ENCODE measurements around the gene HES3.

HES3 gene

DNA sequence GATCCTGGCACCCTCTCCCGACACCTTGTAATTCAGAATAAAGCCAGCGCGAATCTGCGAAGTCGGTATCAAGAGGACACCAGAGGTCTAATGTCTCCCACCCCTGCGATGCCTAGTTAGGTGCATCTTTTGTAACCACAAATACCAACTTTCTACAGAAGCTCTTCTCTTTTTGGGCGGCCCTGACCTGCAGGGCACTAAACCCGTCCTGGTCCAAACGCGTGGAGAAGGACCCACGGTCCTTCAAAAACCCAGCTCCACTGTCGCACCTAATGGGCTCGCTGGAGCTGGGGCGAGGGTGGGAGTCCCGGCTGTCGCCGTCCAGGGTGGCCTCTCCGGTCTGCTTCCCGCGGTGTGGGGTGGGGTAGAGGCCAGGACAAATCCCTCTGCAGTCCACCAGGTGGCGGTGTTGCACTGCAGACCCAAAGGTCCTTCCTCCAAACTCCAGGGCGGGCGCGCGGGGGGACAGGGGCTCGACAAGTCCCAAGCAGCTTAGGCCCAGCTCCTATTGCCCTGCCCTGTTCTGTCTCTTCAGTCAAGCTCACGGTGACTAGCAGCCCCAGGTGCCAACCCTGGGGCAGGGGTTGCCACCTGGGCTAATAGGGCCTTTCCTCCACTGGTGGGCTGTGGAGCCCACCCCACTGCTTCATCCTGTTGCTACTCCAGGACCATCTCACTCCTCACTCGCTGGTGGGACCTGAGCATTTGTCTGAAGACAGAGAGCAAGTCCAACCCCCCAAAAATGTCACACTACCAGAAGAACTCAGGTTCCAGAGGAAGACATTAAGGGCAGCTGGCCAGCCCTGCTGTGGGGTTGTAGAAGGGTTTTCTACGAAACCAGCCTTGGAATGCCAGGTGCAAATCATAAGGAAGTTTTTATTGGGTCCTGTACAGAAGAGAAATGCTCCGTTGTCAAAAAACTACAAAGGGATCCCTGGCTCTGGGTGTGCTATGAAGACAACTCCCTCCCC lies 2.8 kb downstream of the HES3 start:
- H3K27ac ChIP-seq (replicated peaks; ENCODE audit: low read length): no peak overlapping the region
- H3K27me3 ChIP-seq (ENCODE audit: control insufficient read depth in 3 of 3, insufficient read depth in 3 of 3, low read depth in 1 of 3, low read length in 3 of 3): peaks cover 15 to 62% (median 20%) of the 10 kb centered on the region in 3 experiments
- H3K18ac ChIP-seq (ENCODE audit: low read length): peak overlapping the region; percentile 88

DNA sequence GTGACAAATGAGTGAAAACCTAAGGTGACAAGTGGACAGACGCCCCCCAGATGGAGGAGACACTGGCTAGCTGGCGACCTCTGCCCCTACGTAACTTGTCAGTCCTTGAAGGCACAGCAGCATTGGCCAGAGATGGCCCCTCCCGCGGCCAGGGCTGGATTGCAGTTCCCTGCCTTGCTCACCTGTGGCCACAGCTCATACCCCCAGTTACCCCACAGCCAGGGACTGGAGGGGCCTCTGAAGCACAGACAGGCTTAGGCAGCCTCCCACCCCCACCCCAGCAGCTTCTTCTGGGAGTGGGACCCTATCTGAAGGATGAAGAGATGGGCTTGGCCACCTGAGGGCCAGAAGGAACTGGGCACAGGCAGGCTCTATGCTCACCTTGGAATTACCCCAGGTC lies 3.7 kb downstream of the HES3 start:
- H3K9me3 ChIP-seq (replicated peaks in 1 of 2; ENCODE audit: control insufficient read depth in 2 of 2, insufficient read depth in 1 of 2, low read depth in 1 of 2, low read length in 2 of 2): no peaks in the 10 kb centered on the region
- no peak overlapping the region for H4K8ac ChIP-seq (ENCODE audit: low read depth, low read length)
- H3K18ac ChIP-seq (ENCODE audit: low read length): no peak overlapping the region
- H3K27me3 ChIP-seq (ENCODE audit: control insufficient read depth in 3 of 3, insufficient read depth in 3 of 3, low read depth in 1 of 3, low read length in 3 of 3): peaks cover 15 to 59% (median 20%) of the 10 kb centered on the region in 3 experiments
- no CpG with 5 or more reads among the region's 5 CpGs for WGBS, 2 donors (ENCODE audit: extremely low coverage in 2 of 2, insufficient read length in 2 of 2, insufficient replicate concordance in 1 of 2)
- H4K91ac ChIP-seq (ENCODE audit: low read depth, low read length, poor library complexity): no peak overlapping the region
- no peak overlapping the region for H3K4ac ChIP-seq (ENCODE audit: low read length)
- no peak for DNase-seq (ENCODE audit: low spot score)
- H2BK5ac ChIP-seq (ENCODE audit: low read length): no peak overlapping the region
- no peak overlapping the region for H3K9ac ChIP-seq (ENCODE audit: low read depth, low read length, poor library complexity)
- no peak overlapping the region for H2BK15ac ChIP-seq (ENCODE audit: low read length)
- H3K4me3 ChIP-seq (ENCODE audit: low read length in 2 of 2): no peak overlapping the region
- no peak overlapping the region for H3K14ac ChIP-seq (ENCODE audit: low read length)
- H2AK5ac ChIP-seq (ENCODE audit: low read depth, low read length): peak overlapping the region; percentile 78
- H3K4me2 ChIP-seq (ENCODE audit: insufficient read depth, low read length, poor library complexity, severe bottlenecking): no peak overlapping the region
- H3K79me1 ChIP-seq (ENCODE audit: low read depth, low read length): no peaks in the 10 kb centered on the region
- no peak overlapping the region for H2AFZ ChIP-seq (ENCODE audit: low read length)
- H3K27ac ChIP-seq (replicated peaks; ENCODE audit: low read length): no peak overlapping the region
- peak overlapping the region; percentile 81 for H3K23ac ChIP-seq (ENCODE audit: low read depth, low read length, poor library complexity)
- peaks cover 26 to 27% of the 10 kb centered on the region in 2 donors for H3K4me1 ChIP-seq (ENCODE audit: control insufficient read depth in 2 of 2, insufficient read depth in 1 of 2, low read depth in 1 of 2, low read length in 2 of 2)
- peaks cover under 1 to 2% of the 10 kb centered on the region in 2 donors for H3K36me3 ChIP-seq (replicated peaks in 1 of 2; ENCODE audit: control insufficient read depth in 2 of 2, insufficient read depth in 2 of 2, low read length in 2 of 2)
- H2BK120ac ChIP-seq (ENCODE audit: low read depth, low read length): no peak overlapping the region
- no peak overlapping the region for H2BK12ac ChIP-seq (ENCODE audit: low read length)

More for the DNA sequence above, 2.8 kb downstream of the HES3 start:
- no peaks in the 10 kb centered on the region for H3K9me3 ChIP-seq (replicated peaks in 1 of 2; ENCODE audit: control insufficient read depth in 2 of 2, insufficient read depth in 1 of 2, low read depth in 1 of 2, low read length in 2 of 2)
- H3K79me1 ChIP-seq (ENCODE audit: low read depth, low read length): no peaks in the 10 kb centered on the region
- H4K91ac ChIP-seq (ENCODE audit: low read depth, low read length, poor library complexity): no peak overlapping the region
- H2BK12ac ChIP-seq (ENCODE audit: low read length): no peak overlapping the region
- no peak overlapping the region for H3K4ac ChIP-seq (ENCODE audit: low read length)
- peak overlapping the region; percentile 82 for H2AFZ ChIP-seq (ENCODE audit: low read length)
- H3K4me3 ChIP-seq (ENCODE audit: low read length in 2 of 2): peak overlapping the region in 1 of 2 donors; percentile 42
- no peak overlapping the region for H4K8ac ChIP-seq (ENCODE audit: low read depth, low read length)
- no peak overlapping the region for H2BK5ac ChIP-seq (ENCODE audit: low read length)
- no CpG with 5 or more reads among the region's 30 CpGs for WGBS, 2 donors (ENCODE audit: extremely low coverage in 2 of 2, insufficient read length in 2 of 2, insufficient replicate concordance in 1 of 2)
- peak; percentile 89 for DNase-seq (ENCODE audit: low spot score)
- H3K4me1 ChIP-seq (ENCODE audit: control insufficient read depth in 2 of 2, insufficient read depth in 1 of 2, low read depth in 1 of 2, low read length in 2 of 2): peaks cover 26 to 28% of the 10 kb centered on the region in 2 donors
- no peak overlapping the region for H2BK120ac ChIP-seq (ENCODE audit: low read depth, low read length)
- no peak overlapping the region for H3K9ac ChIP-seq (ENCODE audit: low read depth, low read length, poor library complexity)
- H3K4me2 ChIP-seq (ENCODE audit: insufficient read depth, low read length, poor library complexity, severe bottlenecking): peak overlapping the region; percentile 69
- H3K14ac ChIP-seq (ENCODE audit: low read length): peak overlapping the region; percentile 75
- H2AK5ac ChIP-seq (ENCODE audit: low read depth, low read length): peak overlapping the region; percentile 1
- H2BK15ac ChIP-seq (ENCODE audit: low read length): no peak overlapping the region
- no peak overlapping the region for H3K23ac ChIP-seq (ENCODE audit: low read depth, low read length, poor library complexity)
- H3K36me3 ChIP-seq (replicated peaks in 1 of 2; ENCODE audit: control insufficient read depth in 2 of 2, insufficient read depth in 2 of 2, low read length in 2 of 2): no peaks in the 10 kb centered on the region

DNA sequence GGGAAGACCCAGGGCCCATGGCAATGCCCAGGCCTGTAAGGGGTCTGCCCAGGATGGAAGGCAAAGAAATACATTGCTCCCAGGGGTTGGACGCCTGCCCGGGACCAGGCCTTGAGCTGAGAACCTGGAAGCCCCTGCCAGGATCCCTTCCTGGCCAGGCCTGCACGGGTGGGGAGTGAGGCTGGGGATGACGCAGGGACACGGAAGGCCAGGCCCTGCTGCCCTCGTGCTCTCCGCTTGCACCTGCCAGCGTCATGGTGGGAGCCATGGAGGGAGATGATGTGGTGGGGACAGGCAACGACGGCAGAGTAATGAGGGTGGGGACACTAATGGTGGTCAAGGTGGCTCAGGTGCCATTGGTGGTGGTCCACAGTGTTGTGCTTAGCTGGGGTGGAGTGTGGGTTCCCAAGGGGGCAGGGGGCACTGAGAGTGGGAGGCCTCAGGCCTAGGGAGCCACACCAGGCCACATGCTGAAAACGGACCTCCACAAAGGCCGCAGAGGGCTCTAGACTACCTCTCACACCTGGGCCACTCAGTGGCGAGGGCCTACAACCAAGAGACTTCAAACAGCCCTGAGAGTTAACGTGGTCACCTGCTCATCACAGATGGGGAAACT lies 4.3 kb downstream of the HES3 start:
- no peak overlapping the region for H2AFZ ChIP-seq (ENCODE audit: low read length)
- H2BK5ac ChIP-seq (ENCODE audit: low read length): peak overlapping the region; percentile 17
- peak overlapping the region; percentile 59 for H3K14ac ChIP-seq (ENCODE audit: low read length)
- peak overlapping the region; percentile 64 for H3K9ac ChIP-seq (ENCODE audit: low read depth, low read length, poor library complexity)
- no peak for DNase-seq (ENCODE audit: low spot score)
- peak overlapping the region; percentile 44 for H3K18ac ChIP-seq (ENCODE audit: low read length)
- H2AK5ac ChIP-seq (ENCODE audit: low read depth, low read length): peak overlapping the region; percentile 78
- no peaks in the 10 kb centered on the region for H3K79me1 ChIP-seq (ENCODE audit: low read depth, low read length)
- no CpG with 5 or more reads among the region's 14 CpGs for WGBS, 2 donors (ENCODE audit: extremely low coverage in 2 of 2, insufficient read length in 2 of 2, insufficient replicate concordance in 1 of 2)
- peaks cover 21 to 22% of the 10 kb centered on the region in 2 donors for H3K4me1 ChIP-seq (ENCODE audit: control insufficient read depth in 2 of 2, insufficient read depth in 1 of 2, low read depth in 1 of 2, low read length in 2 of 2)
- H3K27me3 ChIP-seq (ENCODE audit: control insufficient read depth in 3 of 3, insufficient read depth in 3 of 3, low read depth in 1 of 3, low read length in 3 of 3): peaks cover 10 to 52% (median 14%) of the 10 kb centered on the region in 3 experiments
- peak overlapping the region; percentile 81 for H3K23ac ChIP-seq (ENCODE audit: low read depth, low read length, poor library complexity)
- no peak overlapping the region for H3K4me3 ChIP-seq (ENCODE audit: low read length in 2 of 2)
- no peak overlapping the region for H2BK12ac ChIP-seq (ENCODE audit: low read length)
- no peak overlapping the region for H4K8ac ChIP-seq (ENCODE audit: low read depth, low read length)
- H3K4ac ChIP-seq (ENCODE audit: low read length): no peak overlapping the region
- no peak overlapping the region for H3K4me2 ChIP-seq (ENCODE audit: insufficient read depth, low read length, poor library complexity, severe bottlenecking)
- no peak overlapping the region for H2BK15ac ChIP-seq (ENCODE audit: low read length)
- no peak overlapping the region for H4K91ac ChIP-seq (ENCODE audit: low read depth, low read length, poor library complexity)
- no peaks in the 10 kb centered on the region for H3K9me3 ChIP-seq (replicated peaks in 1 of 2; ENCODE audit: control insufficient read depth in 2 of 2, insufficient read depth in 1 of 2, low read depth in 1 of 2, low read length in 2 of 2)
- H3K36me3 ChIP-seq (replicated peaks in 1 of 2; ENCODE audit: control insufficient read depth in 2 of 2, insufficient read depth in 2 of 2, low read length in 2 of 2): peaks cover 2 to 4% of the 10 kb centered on the region in 2 donors
- H3K27ac ChIP-seq (replicated peaks; ENCODE audit: low read length): no peak overlapping the region
- no peak overlapping the region for H2BK120ac ChIP-seq (ENCODE audit: low read depth, low read length)
